Measurements from ENCODE around the gene ZNF674.
"Not testable (repeated sequence)": the region's sequence is repeated elsewhere in the genome, so short reads cannot be mapped to it uniquely, and the experiment has no call there.

ZNF674 gene

GRCh38 chrX:46567388-46567787 lies 22.2 kb upstream of the ZNF674 start:
- DNase-seq: no peak

GRCh38 chrX:46561824-46562657 lies 16.8 kb upstream of the ZNF674 start:
- no peak for DNase-seq

- DNase-seq: no peak
Observed at GRCh38 chrX:46559062-46559461, 13.8 kb upstream of the ZNF674 start.

GRCh38 chrX:46554942-46555341 lies 9.7 kb upstream of the ZNF674 start:
- no peak for DNase-seq

GRCh38 chrX:46553935-46554334 lies 8.7 kb upstream of the ZNF674 start:
- no peak for DNase-seq

GRCh38 chrX:46551494-46552128 lies 6.4 kb upstream of the ZNF674 start:
- no peak for DNase-seq

GRCh38 chrX:46549914-46550313 lies 4.7 kb upstream of the ZNF674 start:
- no peak for DNase-seq

- no peak for DNase-seq
Observed at GRCh38 chrX:46547857-46548256, 2.6 kb upstream of the ZNF674 start.

- not testable (repeated sequence) for DNase-seq
Observed at GRCh38 chrX:46544527-46544926, 694 bp downstream of the ZNF674 start.

- DNase-seq: no peak
Observed at GRCh38 chrX:46543441-46543840, 1.8 kb downstream of the ZNF674 start.

- no peak for DNase-seq
Observed at GRCh38 chrX:46531442-46531841, 13.8 kb downstream of the ZNF674 start.

GRCh38 chrX:46530404-46530908 lies 14.8 kb downstream of the ZNF674 start:
- DNase-seq: not testable (repeated sequence)

- not testable (repeated sequence) for DNase-seq
Observed at GRCh38 chrX:46529740-46530403, 15.3 kb downstream of the ZNF674 start.

GRCh38 chrX:46528640-46529039 lies 16.6 kb downstream of the ZNF674 start:
- not testable (repeated sequence) for DNase-seq

- DNase-seq: no peak
Observed at GRCh38 chrX:46506076-46506475, 39.1 kb downstream of the ZNF674 start.

GRCh38 chrX:46502848-46503247 lies 42.4 kb downstream of the ZNF674 start:
- no peak for DNase-seq

- no peak for DNase-seq
Observed at GRCh38 chrX:46500054-46500453, 45.2 kb downstream of the ZNF674 start.

GRCh38 chrX:46488712-46489111 lies 56.5 kb downstream of the ZNF674 start:
- no peak for DNase-seq

GRCh38 chrX:46485897-46486296 lies 59.3 kb downstream of the ZNF674 start:
- no peak for DNase-seq

GRCh38 chrX:46478634-46479033 lies 66.6 kb downstream of the ZNF674 start:
- DNase-seq: not testable (repeated sequence)

GRCh38 chrX:46477435-46477834 lies 67.8 kb downstream of the ZNF674 start:
- no peak for DNase-seq

- DNase-seq: no peak
Observed at GRCh38 chrX:46465203-46465602, 80.0 kb downstream of the ZNF674 start.

GRCh38 chrX:46463682-46464081 lies 81.5 kb downstream of the ZNF674 start:
- no peak for DNase-seq
